Endothelial cell of umbilical vein (primary cell): ENCODE measurements around the gene IFI44L. TPM values are rescaled to one million over a fixed set of nuclear protein-coding genes. Genes with fewer than 3 reads are reported as not detected.

Experiments
- BruUV-seq: library from RNA; stranded (reverse); fragments of 400-500 nt; replicated peaks from 2 replicates; lab custom pipeline; 2021; lab: Mats Ljungman, UMichigan
- CTCF ChIA-PET: fragments of 300-600, 350-600 bp; sonication (Branson Sonifier 250); formaldehyde crosslinking; loops from one replicate; lab custom pipeline; 2021; ENCODE audit warnings: antibody characterized with exemption, inconsistent platforms; lab: Charles Lee
- POLR2A ChIA-PET: fragments of 300-600, 350-600 bp; sonication (Branson Sonifier 250); formaldehyde crosslinking; loops from one replicate; lab custom pipeline; 2021; ENCODE audit warnings: antibody characterized with exemption, inconsistent platforms; lab: Charles Lee
- DNase-seq: peaks from one replicate; pipeline ENCODE4 v3.0.0-alpha.2; 2011; ENCODE audit warnings: low read depth, low spot score
- FAIRE-seq: peaks from 2 replicates; lab custom pipeline; 2011; peaks lifted over from hg19 to GRCh38; lab: Jason Lieb, UNC
- H2AFZ ChIP-seq: 2 replicates; pipeline ENCODE4 v1.6.0; 2012; ENCODE audit warnings: low read depth, low read length, control low read depth, inconsistent platforms
- H3K27ac ChIP-seq: 2 replicates; pipeline ENCODE4 v1.5.1; 2011; ENCODE audit warnings: low read depth, mild to moderate bottlenecking, control low read depth, low read length, moderate library complexity; ENCODE audit not compliant: insufficient read depth
- H3K27me3 ChIP-seq, 2 experiments: 2 replicates each; pipeline versions ENCODE4 v1.6.0 to v1.6.1; 2011; ENCODE audit warnings: low read length in 2 of 2, mixed read lengths in 1 of 2; ENCODE audit not compliant: control insufficient read depth in 2 of 2, insufficient read depth in 2 of 2
- H3K36me3 ChIP-seq, 2 experiments: 2 replicates in 1 of 2; 3 replicates in 1 of 2; pipeline ENCODE4 v1.5.1; 2011; ENCODE audit warnings: low read length in 2 of 2, mild to moderate bottlenecking in 1 of 2, moderate library complexity in 1 of 2; ENCODE audit not compliant: control insufficient read depth in 2 of 2, insufficient read depth in 2 of 2; ENCODE audit errors: extremely low read depth in 1 of 2
- H3K4me1 ChIP-seq: 3 replicates; pipeline ENCODE4 v1.5.1; 2011; ENCODE audit warnings: mild to moderate bottlenecking, low read length; ENCODE audit not compliant: control insufficient read depth, insufficient read depth; ENCODE audit errors: extremely low read depth
- H3K4me2 ChIP-seq: 2 replicates; pipeline ENCODE4 v1.6.1; 2011; ENCODE audit warnings: low read length, control low read depth, mixed read lengths; ENCODE audit not compliant: insufficient read depth
- H3K4me3 ChIP-seq, 3 experiments: fragments of 200-600 bp in 1 of 3; sonication (generic), shearing (Covaris generic) in 1 of 3; replicated peaks in 1 of 3; 2 replicates each; pipeline ENCODE4 v1.5.1; 2011 to 2016; ENCODE audit warnings: control low read depth in 3 of 3, low read length in 3 of 3, mild to moderate bottlenecking in 2 of 3, inconsistent platforms in 1 of 3, low read depth in 1 of 3, moderate library complexity in 1 of 3; ENCODE audit not compliant: insufficient read depth in 1 of 3
- H3K79me2 ChIP-seq: 2 replicates; pipeline ENCODE4 v1.6.0; 2012; ENCODE audit warnings: low read length, inconsistent platforms; ENCODE audit not compliant: control insufficient read depth, insufficient read depth
- H3K9ac ChIP-seq: replicated peaks from 2 replicates; pipeline ENCODE3; 2011; ENCODE audit warnings: low read length, control low read depth; ENCODE audit not compliant: insufficient read depth; ENCODE audit errors: extremely low read depth
- H3K9me1 ChIP-seq: replicated peaks from 3 replicates; pipeline ENCODE4 v1.6.0; 2011; ENCODE audit warnings: mild to moderate bottlenecking, low read length; ENCODE audit not compliant: control insufficient read depth, insufficient read depth; ENCODE audit errors: extremely low read depth
- H3K9me3 ChIP-seq: replicated peaks from 2 replicates; pipeline ENCODE4 v1.5.1; 2012; ENCODE audit warnings: low read length, inconsistent platforms; ENCODE audit not compliant: control insufficient read depth, insufficient read depth
- H4K20me1 ChIP-seq: replicated peaks from 2 replicates; pipeline ENCODE3; 2011; ENCODE audit warnings: mild to moderate bottlenecking, low read length; ENCODE audit not compliant: control insufficient read depth, insufficient read depth; ENCODE audit errors: extremely low read depth
- GATA2 ChIP-seq: IDR thresholded peaks from 2 replicates; pipeline ENCODE4 v1.7.0; 2011; ENCODE audit warnings: low read depth, mild to moderate bottlenecking, moderate library complexity, mixed read lengths, low read length; ENCODE audit not compliant: insufficient read length, insufficient read depth
- POLR2AphosphoS5 ChIP-seq: IDR thresholded peaks from 2 replicates; pipeline ENCODE4 v1.6.1; 2012; ENCODE audit warnings: low read depth, mild to moderate bottlenecking, control low read depth, low read length, moderate library complexity; ENCODE audit not compliant: insufficient read depth
- dilution Hi-C: fragments of 300-500 bp; cut with MboI; formaldehyde crosslinking; loops from one replicate; pipeline ENCODE4 v1.15.0; 2019; ENCODE audit warnings: low sequenced_read_pairs; ENCODE audit not compliant: extremely low pct_ligation_motif_present
- intact Hi-C: fragments of 100-400 bp; cut with micrococcal nuclease; formaldehyde crosslinking; loops from one replicate; pipeline ENCODE4 v1.10.0; 2022
- polyA plus RNA-seq, 4 experiments: library from polyadenylated mRNA; depleted of rRNA in 3 of 4; stranded (reverse) in 3 of 4; unstranded in 1 of 4; fragments of >200 nt; gene quantifications; 2 replicates each; pipeline versions ENCODE4 v1.2.1 to v1.2.3, GENCODE V29; 2011 to 2012; ENCODE audit warnings: missing spikeins in 1 of 4
- total RNA-seq: library from RNA; stranded (reverse); gene quantifications from 2 replicates; pipeline ENCODE4 v1.2.3, GENCODE V29; 2021

Gene IFI44L
- total and polyA plus RNA-seq, 2 donors (not counting 3 experiments of a cell fraction or from before 2014, with no cell fraction given): 2.8 to 2.9 TPM

- ChIA-PET POLR2A (no interaction called here), CTCF (no interaction called here)
- Histone ChIP-seq H3K27ac (no peak overlapping the region), H2AFZ (no peak overlapping the region), H3K4me1 (peaks cover 2% of the 10 kb centered on the region), H3K9me3 (no peaks in the 10 kb centered on the region), H3K36me3 (no peaks in the 10 kb centered on the region), H3K4me2 (no peak overlapping the region), H3K79me2 (no peaks in the 10 kb centered on the region), H3K27me3 (no peaks in the 10 kb centered on the region), H3K9ac (no peak overlapping the region), H3K4me3 (no peak overlapping the region), H4K20me1 (no peaks in the 10 kb centered on the region), H3K9me1 (no peaks in the 10 kb centered on the region)
- BruUV-seq: no TSS peak
- peak; percentile 63 for TF ChIP-seq GATA2
- TF ChIP-seq POLR2AphosphoS5: no peak
- FAIRE-seq (no peak), DNase-seq (no peak)
- dilution Hi-C loops (no loop called here), intact Hi-C loops (no loop called here)
These were observed 71.9 kb downstream of the IFI44L start for GRCh38 chr1:78691995-78692747.

Other genes with a start within 250 kb of the IFI44L start
- gene PTGFR, start 129.5 kb upstream of the IFI44L start, total RNA-seq: 0.14 and 0.24 TPM in 2 replicates
- gene PTGFR, start 129.5 kb upstream of the IFI44L start, polyA plus RNA-seq: 0.06 and 0.11 TPM in 2 replicates
- 9.6 and 11.8 TPM in 2 replicates for gene IFI44, start 29.4 kb downstream of the IFI44L start, total RNA-seq
- 10.1 and 12.3 TPM in 2 replicates for gene IFI44, start 29.4 kb downstream of the IFI44L start, polyA plus RNA-seq